Astrocyte of the cerebellum (primary cell): ENCODE measurements around the gene LRRC72.

Experiments used
- DNase-seq: peaks from one replicate; pipeline ENCODE4 v3.0.0-alpha.2; 2011; ENCODE audit warnings: low read depth
- H3K4me3 ChIP-seq: 2 replicates; pipeline ENCODE4 v1.5.1; 2011; ENCODE audit warnings: mild to moderate bottlenecking, low read depth, low read length, moderate library complexity
- in situ Hi-C: cut with HindIII; loops from 2 replicates; pipeline ENCODE4 v1.10.0; 2017; ENCODE audit warnings: low sequenced_read_pairs
- TF ChIP-seq, protein P1 (sequence below): IDR thresholded peaks from 2 replicates; pipeline ENCODE4 v1.5.1; 2012; ENCODE audit warnings: low read length, low read depth, moderate library complexity, mild to moderate bottlenecking; ENCODE audit errors: missing control alignments

Gene LRRC72

DNA sequence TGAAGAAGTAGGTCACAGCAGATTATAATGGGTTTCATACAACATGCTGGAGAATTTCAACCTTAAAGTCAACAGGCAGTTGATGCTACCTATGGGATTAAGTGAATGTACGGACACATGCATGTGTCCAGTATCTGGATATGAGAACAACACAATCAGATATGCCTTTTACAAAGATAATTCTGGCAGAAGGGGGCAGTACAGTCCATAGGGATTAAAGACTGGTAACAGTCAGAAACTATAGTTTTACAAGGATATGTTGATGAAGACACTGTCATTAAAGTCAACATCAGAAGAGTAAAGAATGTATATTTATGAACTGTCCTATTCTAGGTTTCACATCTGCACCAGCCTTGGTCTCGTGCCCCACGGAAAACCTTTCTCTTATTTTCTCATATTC, 77.4 kb downstream of the LRRC72 start:
- TF ChIP-seq, protein P1, sequence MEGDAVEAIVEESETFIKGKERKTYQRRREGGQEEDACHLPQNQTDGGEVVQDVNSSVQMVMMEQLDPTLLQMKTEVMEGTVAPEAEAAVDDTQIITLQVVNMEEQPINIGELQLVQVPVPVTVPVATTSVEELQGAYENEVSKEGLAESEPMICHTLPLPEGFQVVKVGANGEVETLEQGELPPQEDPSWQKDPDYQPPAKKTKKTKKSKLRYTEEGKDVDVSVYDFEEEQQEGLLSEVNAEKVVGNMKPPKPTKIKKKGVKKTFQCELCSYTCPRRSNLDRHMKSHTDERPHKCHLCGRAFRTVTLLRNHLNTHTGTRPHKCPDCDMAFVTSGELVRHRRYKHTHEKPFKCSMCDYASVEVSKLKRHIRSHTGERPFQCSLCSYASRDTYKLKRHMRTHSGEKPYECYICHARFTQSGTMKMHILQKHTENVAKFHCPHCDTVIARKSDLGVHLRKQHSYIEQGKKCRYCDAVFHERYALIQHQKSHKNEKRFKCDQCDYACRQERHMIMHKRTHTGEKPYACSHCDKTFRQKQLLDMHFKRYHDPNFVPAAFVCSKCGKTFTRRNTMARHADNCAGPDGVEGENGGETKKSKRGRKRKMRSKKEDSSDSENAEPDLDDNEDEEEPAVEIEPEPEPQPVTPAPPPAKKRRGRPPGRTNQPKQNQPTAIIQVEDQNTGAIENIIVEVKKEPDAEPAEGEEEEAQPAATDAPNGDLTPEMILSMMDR = no peak
- in situ Hi-C loops = no loop called here
- no peak overlapping the region for H3K4me3 ChIP-seq
- no peak for DNase-seq

DNA sequence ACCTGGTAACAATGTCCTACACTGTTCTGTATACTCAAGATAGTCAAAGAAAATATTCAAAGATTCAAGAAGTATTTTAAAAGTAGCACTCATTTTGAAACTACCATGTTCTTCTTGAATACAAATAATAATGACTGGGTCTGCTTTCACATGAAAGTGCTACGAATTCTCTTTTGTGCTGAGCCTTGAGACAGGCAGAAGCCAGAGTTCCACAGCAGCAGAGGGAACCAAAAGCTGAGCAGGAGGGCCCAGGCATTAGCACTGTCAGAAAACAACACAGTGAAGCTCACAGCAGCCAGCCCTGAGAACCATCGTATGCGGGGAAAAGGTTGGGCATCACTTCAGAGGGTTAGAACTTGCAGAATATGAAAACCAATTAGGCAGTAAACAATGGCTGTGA, 80.1 kb downstream of the LRRC72 start:
- TF ChIP-seq, protein P1 = no peak
- in situ Hi-C loops = no loop called here

DNA sequence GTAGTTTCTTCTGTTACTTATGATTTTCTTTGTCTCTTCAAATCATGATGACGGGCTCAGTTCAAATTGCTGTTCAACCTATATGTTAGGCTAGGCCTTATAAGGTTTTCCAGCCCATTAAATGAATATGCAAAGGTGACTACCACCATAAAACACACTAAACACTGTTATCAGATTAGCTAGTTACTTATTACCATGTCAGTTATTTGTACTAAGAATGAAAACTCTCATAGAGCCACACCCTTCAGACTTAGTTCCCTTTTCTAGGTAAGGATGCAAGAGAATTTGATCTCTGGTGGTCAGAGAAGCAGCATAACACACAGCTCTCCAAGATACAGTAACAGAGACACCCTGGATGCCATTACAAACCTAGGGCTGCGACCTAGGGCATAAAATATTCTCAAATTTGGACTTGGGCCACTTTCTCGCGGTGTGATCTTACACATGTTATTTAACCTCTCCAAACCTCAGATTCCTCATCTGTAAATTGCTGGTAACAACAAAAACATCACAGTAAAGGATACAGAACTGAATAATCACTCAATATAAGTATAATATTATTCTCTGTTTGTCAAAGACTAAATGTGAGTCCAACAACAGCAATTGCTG, 83.3 kb downstream of the LRRC72 start:
- no peak for DNase-seq
- TF ChIP-seq, protein P1 = no peak
- H3K4me3 ChIP-seq = no peak overlapping the region
- in situ Hi-C loops = no loop called here

More for the DNA sequence above, 80.1 kb downstream of the LRRC72 start:
- no peak for DNase-seq
- no peak overlapping the region for H3K4me3 ChIP-seq

DNA sequence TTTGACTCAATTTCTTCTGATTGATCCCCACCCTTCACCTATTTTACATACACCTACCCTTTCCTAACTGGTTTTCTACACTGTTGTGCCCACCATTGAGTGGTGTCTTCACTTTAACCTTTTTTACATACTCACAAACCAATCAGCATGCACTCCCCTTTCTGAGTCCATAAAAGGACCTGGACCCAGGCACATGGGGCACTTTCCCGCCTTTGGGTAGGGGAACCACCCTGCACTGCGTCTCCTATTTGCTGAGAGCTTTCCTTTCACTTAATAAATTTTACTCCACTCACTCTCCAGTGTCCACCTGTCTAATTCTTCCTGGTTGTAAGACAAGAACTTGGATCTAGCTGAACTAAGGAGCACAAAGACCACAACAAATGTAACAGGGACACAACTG, 85.1 kb downstream of the LRRC72 start:
- no peak for DNase-seq
- in situ Hi-C loops = no loop called here
- TF ChIP-seq, protein P1 = no peak
- no peak overlapping the region for H3K4me3 ChIP-seq

DNA sequence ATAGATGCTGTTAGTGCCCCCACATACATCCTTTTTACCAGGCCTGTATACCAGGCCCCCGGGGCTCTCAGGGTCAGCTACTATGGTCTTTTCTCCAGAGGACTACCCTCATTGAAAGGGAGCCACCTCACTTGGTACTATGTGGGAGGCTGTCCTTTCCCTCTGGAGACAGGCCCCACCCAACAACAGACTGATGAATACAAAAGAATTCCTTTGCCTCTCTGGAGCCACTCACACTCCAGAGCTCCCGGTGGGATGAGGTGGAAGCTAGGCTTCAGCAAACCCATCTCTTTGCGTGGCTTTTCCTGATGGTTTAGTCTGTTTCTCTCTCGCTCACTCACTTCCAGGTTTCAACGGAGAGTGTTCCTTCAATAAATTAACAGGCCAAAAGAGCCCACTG, 88.6 kb downstream of the LRRC72 start:
- TF ChIP-seq, protein P1 = no peak
- in situ Hi-C loops = no loop called here
- H3K4me3 ChIP-seq = no peak overlapping the region
- no peak for DNase-seq

DNA sequence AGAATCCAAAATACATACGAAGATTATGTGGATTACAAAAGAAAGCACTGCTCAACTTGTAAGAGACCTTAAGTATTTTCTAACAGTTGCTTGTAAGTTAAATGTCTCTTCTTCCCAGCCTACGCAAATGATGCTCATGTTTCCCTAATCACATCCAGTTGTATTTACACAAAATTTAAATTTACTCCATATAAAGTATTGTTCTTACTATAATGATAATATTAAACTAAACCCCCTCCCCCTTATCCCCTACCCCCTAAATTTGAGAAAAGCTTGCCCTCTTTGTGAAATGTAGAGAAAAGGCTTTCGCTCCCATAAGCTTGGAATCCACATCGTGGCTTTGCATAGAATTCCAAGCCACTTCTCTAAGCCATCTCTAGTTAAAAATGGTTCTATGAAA, 89.5 kb downstream of the LRRC72 start:
- TF ChIP-seq, protein P1 = no peak
- in situ Hi-C loops = no loop called here
- no peak for DNase-seq
- H3K4me3 ChIP-seq = no peak overlapping the region
